Measurements from ENCODE around the gene TP53I13. TPM values are rescaled to one million over a fixed set of nuclear protein-coding genes. Genes with fewer than 3 reads are reported as not detected.

Gene TP53I13
- total RNA-seq, 1 donor from 2014 or later = 13.4 TPM

- ATAC-seq = no peak
Observed at GRCh38 chr17:29582254-29582765, 13.8 kb downstream of the TP53I13 start.

GRCh38 chr17:29582772-29583171, 14.3 kb downstream of the TP53I13 start:
- ATAC-seq = no peak

GRCh38 chr17:29583324-29584248, 15.1 kb downstream of the TP53I13 start:
- peak; percentile 17 for ATAC-seq

GRCh38 chr17:29584452-29585079, 16.1 kb downstream of the TP53I13 start:
- ATAC-seq = no peak

- ATAC-seq = no peak
Observed at GRCh38 chr17:29585080-29585751, 16.7 kb downstream of the TP53I13 start.

- no peak for ATAC-seq
Observed at GRCh38 chr17:29586676-29587469, 18.4 kb downstream of the TP53I13 start.

- ATAC-seq = no peak
Observed at GRCh38 chr17:29587591-29587990, 19.1 kb downstream of the TP53I13 start.

- ATAC-seq = no peak
Observed at GRCh38 chr17:29588017-29588561, 19.6 kb downstream of the TP53I13 start.

- ATAC-seq = no peak
Observed at GRCh38 chr17:29588562-29589411, 20.3 kb downstream of the TP53I13 start.

- ATAC-seq = peak; percentile 79
Observed at GRCh38 chr17:29589524-29590410, 21.3 kb downstream of the TP53I13 start, which contains the start of gene GIT1. GIT1 (minus strand) TSS chr17:29589648; CDS start chr17:29589378, 270 bp downstream.

GRCh38 chr17:29590411-29591145, 22.1 kb downstream of the TP53I13 start:
- ATAC-seq = no peak

GRCh38 chr17:29591146-29591736, 22.7 kb downstream of the TP53I13 start:
- peak; percentile 10 for ATAC-seq

GRCh38 chr17:29591737-29592608, 23.5 kb downstream of the TP53I13 start:
- peak; percentile 63 for ATAC-seq

- no peak for ATAC-seq
Observed at GRCh38 chr17:29592850-29593551, 24.5 kb downstream of the TP53I13 start, which contains the start of gene ANKRD13B. ANKRD13B (plus strand) TSS chr17:29593132; CDS start chr17:29593622, 490 bp downstream.

GRCh38 chr17:29593591-29594518, 25.4 kb downstream of the TP53I13 start:
- ATAC-seq = no peak

Data from esophagus mucosa (tissue), 1 donor.